ENCODE measurements around the gene PDE1A. TPM values are rescaled to one million over a fixed set of nuclear protein-coding genes. Genes with fewer than 3 reads are reported as not detected.
"Not testable (repeated sequence)": the region's sequence is repeated elsewhere in the genome, so short reads cannot be mapped to it uniquely, and the experiment has no call there.

PDE1A gene
- total and polyA plus RNA-seq, 8 donors, result 0.58 to 33.6 (median 12.9) TPM; not detected in 1

DNA sequence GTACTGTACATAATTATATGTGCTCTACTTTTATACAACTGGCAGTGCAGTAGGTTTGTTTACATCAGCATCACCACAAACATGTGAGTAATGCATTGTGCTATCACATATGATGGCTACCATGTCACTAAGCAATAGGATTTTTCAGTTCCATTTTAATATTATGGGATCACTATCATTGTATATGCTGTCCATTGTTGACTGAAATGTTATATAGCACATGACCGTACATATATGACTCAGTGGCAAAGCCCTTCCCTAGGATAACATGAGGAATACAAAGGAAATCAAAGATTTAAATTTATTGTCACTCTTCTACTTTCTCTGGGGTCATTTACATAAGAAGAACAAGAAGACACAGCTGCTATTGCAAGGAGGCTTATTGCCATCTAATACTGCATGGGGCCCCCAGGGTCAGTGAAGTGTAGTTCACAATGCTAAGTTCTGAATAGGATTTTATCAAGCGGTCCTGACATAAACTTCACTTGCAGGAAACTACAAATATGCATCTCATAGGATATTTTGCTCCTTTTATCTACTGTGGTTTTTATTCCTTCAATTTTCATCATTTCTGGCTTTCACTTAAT, 21.8 kb downstream of the PDE1A start:
- TF ChIP-seq POLR2AphosphoS5 (IDR thresholded peaks at IDR 0.05) (no peak), POLR2A (IDR thresholded peaks at IDR 0.05) (no peak), EP300 (IDR thresholded peaks at IDR 0.05) (no peak)
- TF ChIP-seq, protein P1, sequence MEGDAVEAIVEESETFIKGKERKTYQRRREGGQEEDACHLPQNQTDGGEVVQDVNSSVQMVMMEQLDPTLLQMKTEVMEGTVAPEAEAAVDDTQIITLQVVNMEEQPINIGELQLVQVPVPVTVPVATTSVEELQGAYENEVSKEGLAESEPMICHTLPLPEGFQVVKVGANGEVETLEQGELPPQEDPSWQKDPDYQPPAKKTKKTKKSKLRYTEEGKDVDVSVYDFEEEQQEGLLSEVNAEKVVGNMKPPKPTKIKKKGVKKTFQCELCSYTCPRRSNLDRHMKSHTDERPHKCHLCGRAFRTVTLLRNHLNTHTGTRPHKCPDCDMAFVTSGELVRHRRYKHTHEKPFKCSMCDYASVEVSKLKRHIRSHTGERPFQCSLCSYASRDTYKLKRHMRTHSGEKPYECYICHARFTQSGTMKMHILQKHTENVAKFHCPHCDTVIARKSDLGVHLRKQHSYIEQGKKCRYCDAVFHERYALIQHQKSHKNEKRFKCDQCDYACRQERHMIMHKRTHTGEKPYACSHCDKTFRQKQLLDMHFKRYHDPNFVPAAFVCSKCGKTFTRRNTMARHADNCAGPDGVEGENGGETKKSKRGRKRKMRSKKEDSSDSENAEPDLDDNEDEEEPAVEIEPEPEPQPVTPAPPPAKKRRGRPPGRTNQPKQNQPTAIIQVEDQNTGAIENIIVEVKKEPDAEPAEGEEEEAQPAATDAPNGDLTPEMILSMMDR (IDR thresholded peaks at IDR 0.05), result no peak
- Histone ChIP-seq H3K27ac (no peak overlapping the region), H3K27me3 (no peaks in the 10 kb centered on the region), H3K4me1 (no peaks in the 10 kb centered on the region), H3K9me3 (no peaks in the 10 kb centered on the region), H3K36me3 (no peaks in the 10 kb centered on the region), H3K4me3 (no peak overlapping the region)
- DNase-seq, result no peak
- intact Hi-C loops (cut with DNase I; ENCODE audit: low total_unique reads), result no loop called here
- WGBS, 5 donors, result 79 to 87% (median 85%) methylated on average over 2 of the region's 2 CpGs

DNA sequence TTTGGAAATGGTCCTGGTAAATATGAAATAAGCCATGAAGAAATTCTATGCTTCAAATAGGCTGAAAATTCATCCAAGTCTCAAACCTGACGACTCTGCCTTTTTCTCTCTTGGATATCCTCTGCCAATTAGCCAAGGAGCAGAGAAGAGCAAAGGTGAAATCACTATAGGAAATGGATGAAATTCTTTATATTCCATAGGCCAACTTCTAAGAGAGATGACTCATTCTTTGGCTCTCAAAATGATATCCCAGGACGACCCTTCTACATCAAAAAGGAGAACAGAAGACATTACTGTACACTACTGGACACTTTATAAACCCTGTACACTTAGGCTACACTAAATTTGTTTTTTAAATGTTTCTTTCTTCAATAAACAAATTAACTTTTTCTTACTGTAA, 22.7 kb downstream of the PDE1A start:
- Histone ChIP-seq H3K4me1 (no peaks in the 10 kb centered on the region), H3K27ac (no peak overlapping the region), H3K27me3 (no peaks in the 10 kb centered on the region), H3K4me3 (no peak overlapping the region), H3K36me3 (no peaks in the 10 kb centered on the region), H3K9me3 (no peaks in the 10 kb centered on the region)
- intact Hi-C loops (cut with DNase I; ENCODE audit: low total_unique reads), result no loop called here
- WGBS, 5 donors, result 45 to 72% (median 62%) methylated on average over 2 of the region's 2 CpGs
- peak in 1 of 2 donors; percentile 15 for DNase-seq
- TF ChIP-seq POLR2A (IDR thresholded peaks at IDR 0.05) (no peak), POLR2AphosphoS5 (IDR thresholded peaks at IDR 0.05) (no peak), EP300 (IDR thresholded peaks at IDR 0.05) (no peak)
- TF ChIP-seq, protein P1 (IDR thresholded peaks at IDR 0.05), result no peak

DNA sequence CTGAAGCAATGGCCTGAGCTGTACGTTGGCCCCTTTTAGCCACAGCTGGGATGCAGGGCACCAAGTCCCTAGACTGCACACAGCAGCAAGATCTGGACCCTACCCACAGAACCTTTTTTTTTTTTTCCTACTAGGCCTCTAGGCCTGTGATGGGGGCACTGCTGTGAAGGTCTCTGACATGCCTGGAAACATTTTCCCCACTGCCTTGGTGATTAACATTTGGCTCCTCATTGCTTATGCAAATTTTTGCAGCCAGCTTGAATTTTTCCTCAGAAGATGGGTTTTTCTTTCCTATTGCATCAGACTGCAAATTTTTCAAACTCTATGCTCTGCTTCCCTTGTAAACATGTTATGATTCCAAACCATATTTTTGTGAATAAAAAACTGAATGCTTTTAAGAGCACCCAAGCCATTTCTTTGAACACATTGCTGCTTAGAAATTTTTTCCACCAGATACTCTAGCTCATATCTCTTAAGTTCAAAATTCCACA, 33.5 kb downstream of the PDE1A start:
- Histone ChIP-seq H3K36me3 (no peaks in the 10 kb centered on the region), H3K27ac (no peak overlapping the region), H3K27me3 (no peaks in the 10 kb centered on the region), H3K4me3 (no peak overlapping the region), H3K4me1 (no peaks in the 10 kb centered on the region), H3K9me3 (no peaks in the 10 kb centered on the region)
- no peak for DNase-seq
- intact Hi-C loops (cut with DNase I; ENCODE audit: low total_unique reads), result no loop called here
- TF ChIP-seq EP300 (IDR thresholded peaks at IDR 0.05) (no peak), POLR2AphosphoS5 (IDR thresholded peaks at IDR 0.05) (no peak), POLR2A (IDR thresholded peaks at IDR 0.05) (no peak)
- TF ChIP-seq, protein P1 (IDR thresholded peaks at IDR 0.05), result no peak
- WGBS, 5 donors, result 73 to 90% (median 79%) methylated on average over 1 of the region's 1 CpG

DNA sequence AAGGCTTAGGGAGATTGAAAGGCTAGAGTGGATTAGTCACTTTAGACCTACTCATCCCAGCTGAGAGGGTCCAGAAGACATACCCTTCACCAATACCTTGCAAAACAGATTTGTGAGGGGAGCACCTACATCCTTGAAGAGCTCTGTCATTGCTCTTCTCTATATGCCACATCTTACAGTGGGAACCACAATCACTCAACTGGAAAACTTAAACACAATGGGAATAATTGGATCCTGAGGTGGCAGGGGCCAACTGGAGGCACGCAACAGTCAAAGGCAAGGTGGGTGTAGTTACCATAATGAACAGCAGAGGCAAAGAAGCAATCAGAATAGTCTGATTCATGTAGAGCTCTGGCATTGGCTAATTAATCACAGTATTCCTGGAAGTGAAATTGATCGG, 35.4 kb downstream of the PDE1A start:
- WGBS, 5 donors, result 40 to 82% (median 72%) methylated on average over 2 of the region's 2 CpGs
- intact Hi-C loops (cut with DNase I; ENCODE audit: low total_unique reads), result no loop called here
- Histone ChIP-seq H3K9me3 (peaks cover 0 to 4% (median 1%) of the 10 kb centered on the region in 4 donors), H3K4me1 (no peaks in the 10 kb centered on the region), H3K27me3 (no peaks in the 10 kb centered on the region), H3K36me3 (no peaks in the 10 kb centered on the region), H3K27ac (no peak overlapping the region), H3K4me3 (no peak overlapping the region)
- TF ChIP-seq POLR2AphosphoS5 (IDR thresholded peaks at IDR 0.05) (no peak), POLR2A (IDR thresholded peaks at IDR 0.05) (no peak), EP300 (IDR thresholded peaks at IDR 0.05) (no peak)
- TF ChIP-seq, protein P1 (IDR thresholded peaks at IDR 0.05), result no peak
- no peak for DNase-seq

DNA sequence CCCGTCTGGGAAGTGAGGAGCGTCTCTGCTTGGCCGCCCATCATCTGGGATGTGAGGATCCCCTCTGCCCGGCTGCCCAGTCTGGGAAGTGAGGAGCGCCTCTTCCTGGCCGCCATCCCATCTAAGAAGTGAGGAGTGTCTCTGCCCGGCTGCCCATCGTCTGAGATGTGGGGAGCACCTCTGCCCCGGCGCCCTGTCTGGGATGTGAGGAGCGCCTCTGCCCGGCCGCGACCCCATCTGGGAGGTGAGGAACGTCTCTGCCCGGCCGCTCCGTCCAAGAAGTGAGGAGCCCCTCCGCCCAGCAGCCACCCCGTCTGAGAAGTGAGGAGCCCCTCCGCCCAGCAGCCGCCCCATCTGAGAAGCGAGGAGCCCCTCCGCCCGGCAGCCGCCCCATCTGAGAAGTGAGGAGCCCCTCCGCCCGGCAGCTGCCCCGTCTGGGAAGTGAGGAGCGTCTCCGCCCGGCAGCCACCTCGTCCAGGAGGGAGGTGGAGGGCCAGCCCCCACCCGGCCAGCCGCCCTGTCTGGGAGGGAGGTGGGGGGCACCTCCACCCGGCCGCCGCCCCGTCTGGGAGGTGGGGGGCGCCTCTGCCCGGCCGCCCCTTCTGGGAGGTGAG, 40.5 kb downstream of the PDE1A start:
- H3K4me1 ChIP-seq; H3K27me3 ChIP-seq; DNase-seq; H3K4me3 ChIP-seq; H3K36me3 ChIP-seq; intact Hi-C loops (cut with DNase I; ENCODE audit: low total_unique reads); H3K27ac ChIP-seq: not testable (repeated sequence)
- H3K9me3 ChIP-seq, result peaks cover 0 to 24% (median 11%) of the 10 kb centered on the region in 4 donors
- WGBS, 5 donors, result 89 to 97% (median 95%) methylated on average over 10 to 42 of the region's 42 CpGs

Data from stomach (tissue), 9 donors.